Transverse colon (tissue), 4 donors: ENCODE data around the gene ACIN1. TPM values are rescaled to one million over a fixed set of nuclear protein-coding genes. Genes with fewer than 3 reads are reported as not detected.
A peak's percentile ranks its signal among the peaks of the same experiment; 100 is the strongest.

Source experiments
- DNase-seq: peaks from one replicate; pipeline ENCODE4 v3.0.0-alpha.2; 2019
- H3K27ac ChIP-seq, 4 donors: fragments of 200-600 bp; sonication (generic); 2 replicates each; pipeline ENCODE4 v1.5.1; 2016 to 2018; ENCODE audit warnings: inconsistent platforms in 4 of 4
- H3K27me3 ChIP-seq: fragments of 200-600 bp; sonication (generic); 2 replicates; pipeline ENCODE4 v1.5.1; 2017; ENCODE audit warnings: inconsistent platforms
- H3K36me3 ChIP-seq, 4 donors: fragments of 200-600 bp; sonication (generic); 2 replicates each; pipeline ENCODE4 v1.5.1; 2017 to 2019; ENCODE audit warnings: inconsistent platforms in 4 of 4
- H3K4me1 ChIP-seq, 4 donors: fragments of 200-600 bp; sonication (generic); 2 replicates each; pipeline ENCODE4 v1.5.1; 2017 to 2020; ENCODE audit warnings: inconsistent platforms in 4 of 4
- H3K4me3 ChIP-seq, 4 donors: fragments of 200-600 bp; sonication (generic); 1 replicate in 1 of 4; 2 replicates in 3 of 4; pipeline versions ENCODE4 v1.5.1 to v1.6.1; 2017 to 2019; ENCODE audit warnings: inconsistent platforms in 4 of 4
- H3K9me3 ChIP-seq, 2 donors: fragments of 200-600 bp; sonication (generic); 2 replicates each; pipeline ENCODE4 v1.5.1; 2017 to 2019; ENCODE audit warnings: inconsistent platforms in 2 of 2
- CTCF ChIP-seq, 5 experiments: fragments of 200-600 bp in 3 of 5; fragments of 450-650 bp in 2 of 5; sonication (generic) in 3 of 5; IDR thresholded peaks; 1 replicate in 2 of 5; 2 replicates in 3 of 5; pipeline ENCODE4 v1.5.1; 2016 to 2017; ENCODE audit warnings: antibody characterized with exemption in 5 of 5, inconsistent platforms in 3 of 5, mild to moderate bottlenecking in 2 of 5, moderate library complexity in 1 of 5
- EP300 ChIP-seq: sonication (generic); formaldehyde crosslinking; IDR thresholded peaks from one replicate; pipeline ENCODE4 v1.6.1; 2017; ENCODE audit warnings: antibody characterized with exemption, low read depth
- POLR2A ChIP-seq: fragments of 450-650 bp; IDR thresholded peaks from one replicate; pipeline ENCODE4 v1.6.1; 2016; ENCODE audit warnings: antibody characterized with exemption, mild to moderate bottlenecking, moderate library complexity
- POLR2AphosphoS5 ChIP-seq, 3 donors: sonication (generic); formaldehyde crosslinking; IDR thresholded peaks; one replicate each; pipeline ENCODE4 v1.6.1; 2016; ENCODE audit warnings: antibody characterized with exemption in 3 of 3
- WGBS, 2 donors: methylation state at CpG; one replicate each; pipeline ENCODE4 v1.1.5; 2018; ENCODE audit warnings: low coverage in 1 of 2; 5-methylcytosine and 5-hydroxymethylcytosine counted together
- in situ Hi-C, 4 donors: fragments of 200-750 bp; cut with MboI; loops; one replicate each; pipeline versions ENCODE4 v1.15.0 to v1.15.1; 2017; ENCODE audit warnings: low sequenced_read_pairs in 3 of 4, low pct_ligation_motif_present in 1 of 4, low pct_unique_long_range_greater_than_20kb in 1 of 4
- intact Hi-C: fragments of 100-400 bp; cut with DNase I; formaldehyde crosslinking; loops from one replicate; pipeline ENCODE4 v1.15.1; 2023; ENCODE audit warnings: low total_unique reads
- total RNA-seq, 4 donors: library from RNA; depleted of rRNA; stranded (reverse); fragments of >200 nt; gene quantifications; one replicate each; pipeline ENCODE4 v1.1.0, GENCODE V29; 2016

The ACIN1 gene
- total RNA-seq, 4 donors from 2014 or later, result 137 to 303 (median 222) TPM

GRCh38 chr14:23033801-23034497 lies 61.0 kb downstream of the ACIN1 start:
- in situ Hi-C loops, result no loop called here

GRCh38 chr14:23033251-23033727 lies 61.6 kb downstream of the ACIN1 start:
- no peaks in the 10 kb centered on the region for H3K27me3 ChIP-seq
- in situ Hi-C loops (no loop called here), intact Hi-C loops (no loop called here)
- TF ChIP-seq POLR2A (no peak), POLR2AphosphoS5 (IDR thresholded peaks at IDR 0.05) (no peak), CTCF (IDR thresholded peaks at IDR 0.05) (no peak), EP300 (no peak)
- H3K27ac ChIP-seq, result no peak overlapping the region
- DNase-seq, result no peak
- H3K4me3 ChIP-seq, result no peak overlapping the region
- peaks cover 8 to 28% (median 11%) of the 10 kb centered on the region in 4 donors for H3K4me1 ChIP-seq
- 92 to 93% methylated on average over 3 to 10 of the region's 10 CpGs for WGBS, 2 donors
- no peaks in the 10 kb centered on the region for H3K9me3 ChIP-seq
- peaks cover 0 to 35% (median 15%) of the 10 kb centered on the region in 4 donors for H3K36me3 ChIP-seq

More at GRCh38 chr14:23033801-23034497, 61.0 kb downstream of the ACIN1 start:
- H3K4me3 ChIP-seq, result peak overlapping the region; percentile 59 to 99 (median 84)
- H3K27me3 ChIP-seq, result no peaks in the 10 kb centered on the region
- no peak for DNase-seq
- peak overlapping the region; percentile 91 to 96 (median 92) for H3K27ac ChIP-seq
- H3K9me3 ChIP-seq, result no peaks in the 10 kb centered on the region
- peaks cover 0 to 32% (median 15%) of the 10 kb centered on the region in 4 donors for H3K36me3 ChIP-seq
- no peak for TF ChIP-seq POLR2A
- no peak for TF ChIP-seq EP300
- no peak for TF ChIP-seq POLR2AphosphoS5 (IDR thresholded peaks at IDR 0.05)
- no peak for TF ChIP-seq CTCF (IDR thresholded peaks at IDR 0.05)
- WGBS, 2 donors, result 32 to 45% methylated on average over 6 to 14 of the region's 17 CpGs
- H3K4me1 ChIP-seq, result peaks cover 8 to 22% (median 11%) of the 10 kb centered on the region in 4 donors
- intact Hi-C loops, result no loop called here

GRCh38 chr14:23030936-23031335 lies 64.0 kb downstream of the ACIN1 start:
- WGBS, 2 donors, result 97 to 100% methylated on average over 4 of the region's 4 CpGs
- no peak for DNase-seq
- in situ Hi-C loops, result no loop called here
- TF ChIP-seq POLR2AphosphoS5 (IDR thresholded peaks at IDR 0.05) (no peak), CTCF (IDR thresholded peaks at IDR 0.05) (no peak), POLR2A (no peak), EP300 (no peak)
- no peaks in the 10 kb centered on the region for H3K9me3 ChIP-seq
- H3K36me3 ChIP-seq, result peaks cover 0 to 55% (median 17%) of the 10 kb centered on the region in 4 donors
- no peak overlapping the region for H3K27ac ChIP-seq
- intact Hi-C loops, result no loop called here
- H3K4me1 ChIP-seq, result peaks cover 8 to 30% (median 11%) of the 10 kb centered on the region in 4 donors
- H3K27me3 ChIP-seq, result no peaks in the 10 kb centered on the region
- H3K4me3 ChIP-seq, result no peak overlapping the region

- intact Hi-C loops, result no loop called here
- H3K4me3 ChIP-seq, result no peak overlapping the region
Measured at GRCh38 chr14:23028799-23029198, 66.1 kb downstream of the ACIN1 start.

More at GRCh38 chr14:23028799-23029198, 66.1 kb downstream of the ACIN1 start:
- TF ChIP-seq POLR2AphosphoS5 (IDR thresholded peaks at IDR 0.05), result no peak
- H3K27ac ChIP-seq, result no peak overlapping the region
- no peak for DNase-seq
- in situ Hi-C loops, result no loop called here
- H3K9me3 ChIP-seq, result no peaks in the 10 kb centered on the region
- 65 to 75% methylated on average over 2 of the region's 2 CpGs for WGBS, 2 donors
- H3K4me1 ChIP-seq, result peaks cover 6 to 27% (median 6%) of the 10 kb centered on the region in 4 donors
- peaks cover 0 to 61% (median 18%) of the 10 kb centered on the region in 4 donors for H3K36me3 ChIP-seq
- H3K27me3 ChIP-seq, result no peaks in the 10 kb centered on the region
